Fibroblast of gingiva (primary cell): ENCODE measurements around the gene SLC40A1.

Experiments used
- DNase-seq: peaks from one replicate; pipeline ENCODE4 v3.0.0-alpha.2; 2011; ENCODE audit warnings: low read depth

SLC40A1 gene

GRCh38 chr2:189540551-189540950 lies 40.0 kb downstream of the SLC40A1 start:
- no peak for DNase-seq

- no peak for DNase-seq
These were observed 42.2 kb downstream of the SLC40A1 start for GRCh38 chr2:189538402-189538801.

DNA sequence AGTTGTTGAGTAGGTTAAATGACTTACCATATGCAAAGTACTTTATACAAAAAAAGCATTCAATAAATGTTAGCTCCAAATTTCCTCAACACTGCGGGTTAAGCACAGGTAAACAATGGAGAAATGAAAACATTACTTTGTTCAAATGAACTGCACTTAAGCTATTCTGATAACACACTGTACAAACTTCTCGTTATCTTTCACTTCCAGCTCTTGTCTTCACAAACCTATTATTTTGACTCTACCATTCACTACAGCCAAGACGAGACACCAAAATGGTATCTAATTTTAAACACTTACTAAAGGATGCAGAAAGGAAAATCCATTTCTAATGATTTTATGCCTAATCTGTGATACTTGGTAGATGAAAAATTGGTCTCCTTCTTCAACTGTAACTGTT lies 43.8 kb downstream of the SLC40A1 start:
- no peak for DNase-seq

DNA sequence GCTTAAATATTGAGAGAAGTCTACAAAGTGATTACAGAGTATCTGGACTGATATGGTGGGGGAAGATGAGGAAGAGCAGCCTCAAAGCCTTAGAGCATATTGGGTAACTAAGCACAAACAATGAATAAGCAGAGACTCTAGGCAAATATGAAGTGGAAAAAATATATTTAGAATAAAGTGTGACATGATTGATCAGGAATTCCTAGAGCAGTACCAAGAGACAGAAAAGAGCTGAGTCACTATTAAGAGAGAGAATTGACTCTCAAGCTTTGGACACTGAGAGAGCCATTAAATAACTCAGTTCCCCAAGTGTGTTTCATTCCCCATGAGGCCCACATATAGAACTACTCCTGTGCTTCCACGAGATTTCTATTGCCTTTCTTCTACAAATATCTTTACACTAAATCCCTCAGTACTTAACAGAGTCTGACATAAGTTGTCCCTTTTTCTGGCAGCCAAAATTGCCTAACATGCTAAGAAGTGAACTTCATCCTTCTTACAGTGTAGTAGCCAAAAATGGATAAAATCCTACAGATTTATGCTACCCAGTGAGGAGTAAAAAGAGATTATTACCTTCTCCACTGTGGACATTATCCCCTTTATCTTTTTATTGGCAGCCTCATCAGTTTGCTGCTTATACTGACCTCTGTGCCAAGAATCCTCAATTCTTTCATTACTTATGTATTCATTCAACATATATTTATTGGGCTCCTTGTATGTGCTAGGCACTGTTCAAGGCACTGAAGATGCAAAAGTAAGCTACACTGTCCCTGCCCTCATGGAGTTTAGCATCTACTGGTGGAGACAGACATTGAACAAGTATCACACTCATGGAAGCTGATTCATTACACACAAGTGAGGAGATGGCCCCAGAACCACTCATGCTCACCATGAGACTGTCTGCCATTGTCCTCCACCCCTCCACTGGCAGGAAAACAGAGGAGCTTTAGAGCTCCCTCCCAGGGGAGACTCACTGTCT lies 45.4 kb downstream of the SLC40A1 start:
- DNase-seq, result peak; percentile 79

DNA sequence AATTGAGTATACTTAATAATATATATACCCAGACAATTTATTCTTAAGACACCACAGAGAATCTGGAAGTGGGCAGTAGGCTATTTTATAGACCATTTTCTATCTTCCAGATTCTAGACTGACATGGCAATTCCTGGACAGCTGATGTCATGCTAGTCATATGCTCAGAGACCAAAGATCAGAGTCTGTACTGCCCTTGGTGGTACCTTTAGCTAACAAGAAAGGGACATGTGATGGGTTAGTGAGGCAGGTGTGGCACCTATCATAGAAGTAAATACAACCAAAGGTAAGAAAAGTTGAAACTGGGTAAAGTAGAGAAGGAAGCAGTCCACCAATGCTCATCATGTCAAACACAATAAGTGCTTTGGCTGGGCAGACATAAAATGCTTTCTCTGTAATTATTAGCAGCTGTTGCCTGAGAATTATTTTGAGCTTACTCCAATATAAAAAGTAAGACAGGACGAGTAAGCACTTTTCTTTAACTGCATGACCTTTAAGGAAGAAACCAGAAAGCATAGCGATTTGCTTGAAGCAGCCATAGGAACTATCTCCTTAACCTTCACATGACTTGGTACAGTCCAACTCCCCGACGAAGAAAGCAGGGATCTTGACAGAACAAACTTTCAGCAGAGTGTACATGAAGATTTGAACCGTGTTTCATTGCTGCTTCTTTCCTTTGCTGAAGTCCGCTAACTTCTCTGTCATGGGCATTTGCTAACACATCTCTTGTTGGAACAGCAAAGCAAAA lies 47.1 kb downstream of the SLC40A1 start:
- DNase-seq, result peak; percentile 48

- DNase-seq, result peak; percentile 14
These were observed 49.5 kb downstream of the SLC40A1 start for GRCh38 chr2:189530965-189531637.

DNA sequence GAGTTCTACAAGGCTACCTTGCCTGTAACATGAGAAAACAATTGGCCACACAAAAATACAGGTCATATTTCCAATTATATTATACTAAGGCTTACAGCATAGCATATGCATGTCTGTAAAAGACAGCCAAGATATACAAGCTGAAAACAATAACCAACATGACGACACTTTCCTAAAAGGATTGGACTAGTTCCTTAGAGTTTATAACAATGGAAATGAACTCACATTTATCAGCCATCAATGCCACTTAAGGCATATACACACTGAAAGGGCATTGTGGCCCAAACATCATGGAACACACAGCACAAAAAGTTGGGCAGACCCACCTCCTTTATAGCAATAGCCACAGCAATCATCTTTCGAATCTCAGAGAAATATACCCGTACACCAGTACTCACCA lies 52.0 kb downstream of the SLC40A1 start:
- DNase-seq, result no peak

GRCh38 chr2:189527812-189528592 lies 52.6 kb downstream of the SLC40A1 start:
- DNase-seq, result no peak

- DNase-seq, result no peak
These were observed 53.4 kb downstream of the SLC40A1 start for GRCh38 chr2:189527041-189527750.

GRCh38 chr2:189526241-189526640 lies 54.3 kb downstream of the SLC40A1 start:
- no peak for DNase-seq

DNA sequence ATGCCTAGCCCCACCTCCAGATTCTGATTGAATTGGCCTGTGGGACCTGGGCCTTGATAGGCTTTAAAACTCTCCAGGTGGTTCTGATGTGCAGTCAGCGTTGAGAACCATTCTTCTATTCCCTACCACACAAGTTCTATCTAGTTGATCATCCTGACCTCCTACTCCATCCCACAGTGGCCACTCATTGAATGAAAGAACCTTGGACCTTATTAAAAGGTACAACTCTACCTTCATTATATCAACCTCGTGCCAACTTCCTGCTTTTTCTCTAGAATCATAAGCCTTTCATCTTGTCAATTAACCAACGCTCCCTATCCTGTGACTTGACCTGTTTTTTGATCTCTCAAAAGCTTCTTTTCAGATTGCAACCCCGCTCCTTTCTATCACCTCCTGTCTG lies 55.8 kb downstream of the SLC40A1 start:
- no peak for DNase-seq

GRCh38 chr2:189522435-189523151 lies 58.0 kb downstream of the SLC40A1 start:
- DNase-seq, result peak; percentile 41

- DNase-seq, result peak; percentile 78
These were observed 58.7 kb downstream of the SLC40A1 start for GRCh38 chr2:189521699-189522434.

DNA sequence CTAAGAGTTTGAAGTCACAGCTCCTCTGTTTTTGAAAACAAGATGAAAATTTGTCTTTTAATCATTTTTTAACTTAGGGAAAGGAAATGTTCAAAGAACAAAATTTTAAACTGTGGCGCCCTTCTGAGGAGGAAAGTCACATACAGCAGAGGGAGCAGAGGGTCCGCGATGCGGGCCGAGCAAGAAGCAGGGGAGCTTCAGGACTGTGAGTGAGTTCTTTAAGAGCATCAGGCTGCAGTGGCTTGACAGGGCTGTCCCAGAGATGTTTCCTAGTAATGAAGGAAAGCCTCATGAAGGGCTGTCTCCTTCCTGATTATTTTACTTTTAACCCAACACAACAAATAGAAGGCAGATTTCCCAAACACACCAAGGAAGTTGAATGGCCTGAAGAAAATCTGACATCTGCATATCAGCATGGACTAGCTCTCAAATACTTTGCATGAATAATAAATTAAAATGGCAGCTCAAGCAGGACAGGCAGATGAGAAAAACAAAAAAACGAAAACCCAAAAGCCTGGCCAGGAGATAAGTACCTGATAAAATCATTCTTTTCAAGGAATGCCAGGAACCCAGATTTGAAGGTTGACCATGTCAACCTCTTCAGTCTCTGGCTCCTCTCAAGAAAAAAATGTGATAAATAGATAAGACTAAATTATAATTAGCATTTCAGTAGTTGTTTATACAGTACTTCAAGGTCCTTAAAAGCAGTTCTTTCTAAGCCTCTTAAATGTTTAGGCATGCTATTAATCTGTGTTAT lies 60.8 kb downstream of the SLC40A1 start:
- DNase-seq, result no peak

GRCh38 chr2:189517847-189518535 lies 62.6 kb downstream of the SLC40A1 start:
- peak; percentile 79 for DNase-seq

GRCh38 chr2:189516546-189516945 lies 64.0 kb downstream of the SLC40A1 start:
- DNase-seq, result no peak

GRCh38 chr2:189515264-189515663 lies 65.3 kb downstream of the SLC40A1 start:
- peak; percentile 78 for DNase-seq

DNA sequence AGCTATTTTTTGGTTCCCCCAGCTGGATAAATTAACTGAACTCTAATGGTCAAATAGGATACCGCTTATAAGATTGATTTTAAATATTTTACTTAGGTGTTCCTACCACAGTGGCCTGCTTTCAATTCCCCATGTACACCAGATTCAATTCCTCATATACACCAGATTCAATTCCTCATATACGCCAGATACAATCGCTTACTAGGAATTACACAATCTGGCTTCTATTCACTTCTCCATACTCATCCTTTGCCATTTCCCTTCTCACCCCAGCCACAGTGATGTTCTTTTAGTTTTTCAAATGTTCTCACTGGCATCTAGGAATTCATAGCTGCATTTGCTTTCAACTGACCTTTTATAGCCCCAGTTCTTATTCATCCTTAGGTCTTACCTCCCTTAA lies 66.5 kb downstream of the SLC40A1 start:
- DNase-seq, result no peak
